Brain microvascular endothelial cell (primary cell): ENCODE measurements around the gene PPM1L.

Experiments
- DNase-seq: peaks from one replicate; pipeline ENCODE4 v3.0.0-alpha.2; 2020
- H3K27ac ChIP-seq: fragments of 250-450 bp; sonication (Bioruptor Pico); 2 replicates; pipeline ENCODE4 v1.5.1; 2020; ENCODE audit warnings: mild to moderate bottlenecking, moderate library complexity
- H3K27me3 ChIP-seq: fragments of 250-450 bp; sonication (Bioruptor Pico); replicated peaks from 2 replicates; pipeline ENCODE4 v1.5.1; 2020; ENCODE audit warnings: mild to moderate bottlenecking
- H3K36me3 ChIP-seq: fragments of 250-450 bp; sonication (Bioruptor Pico); replicated peaks from 2 replicates; pipeline ENCODE4 v1.5.1; 2020; ENCODE audit warnings: mild to moderate bottlenecking
- H3K4me3 ChIP-seq: 2 replicates; pipeline ENCODE4 v1.5.1; 2011; ENCODE audit warnings: low read depth, mild to moderate bottlenecking, control low read depth, low read length, moderate library complexity
- CTCF ChIP-seq: IDR thresholded peaks from 2 replicates; pipeline ENCODE4 v1.5.1; 2011; ENCODE audit warnings: low read depth, mild to moderate bottlenecking, moderate library complexity, low read length, control low read depth, inconsistent platforms; ENCODE audit errors: missing control alignments
- in situ Hi-C: cut with HindIII; loops from 2 replicates; pipeline ENCODE4 v1.10.0; 2017; ENCODE audit warnings: low sequenced_read_pairs, low pct_ligation_motif_present

The PPM1L gene

GRCh38 chr3:160883373-160883772 lies 127.3 kb downstream of the PPM1L start:
- no peaks in the 10 kb centered on the region for H3K36me3 ChIP-seq
- H3K27ac ChIP-seq, result no peak overlapping the region
- H3K27me3 ChIP-seq, result no peaks in the 10 kb centered on the region
- in situ Hi-C loops, result no loop called here
- H3K4me3 ChIP-seq, result no peak overlapping the region
- DNase-seq, result peak; percentile 12
- peak; percentile 7 for TF ChIP-seq CTCF

GRCh38 chr3:160885791-160886286 lies 129.8 kb downstream of the PPM1L start:
- TF ChIP-seq CTCF, result peak; percentile 40
- Histone ChIP-seq H3K27me3 (no peaks in the 10 kb centered on the region), H3K27ac (peak overlapping the region; percentile 18), H3K4me3 (no peak overlapping the region), H3K36me3 (no peaks in the 10 kb centered on the region)
- peak; percentile 82 for DNase-seq
- in situ Hi-C loops, result no loop called here

- Histone ChIP-seq H3K27ac (no peak overlapping the region), H3K36me3 (no peaks in the 10 kb centered on the region), H3K27me3 (no peaks in the 10 kb centered on the region), H3K4me3 (no peak overlapping the region)
- TF ChIP-seq CTCF, result no peak
- in situ Hi-C loops, result no loop called here
- no peak for DNase-seq
Observed at GRCh38 chr3:160886421-160886820, 130.4 kb downstream of the PPM1L start.

GRCh38 chr3:160893207-160893606 lies 137.2 kb downstream of the PPM1L start:
- no peak for DNase-seq
- in situ Hi-C loops, result no loop called here
- H3K27me3 ChIP-seq, result no peaks in the 10 kb centered on the region
- no peaks in the 10 kb centered on the region for H3K36me3 ChIP-seq
- H3K27ac ChIP-seq, result no peak overlapping the region
- no peak overlapping the region for H3K4me3 ChIP-seq
- TF ChIP-seq CTCF, result no peak

- in situ Hi-C loops, result no loop called here
Observed at GRCh38 chr3:160904691-160905090, 148.7 kb downstream of the PPM1L start.

More at GRCh38 chr3:160904691-160905090, 148.7 kb downstream of the PPM1L start:
- TF ChIP-seq CTCF, result no peak
- Histone ChIP-seq H3K36me3 (no peaks in the 10 kb centered on the region), H3K27ac (no peak overlapping the region), H3K4me3 (no peak overlapping the region), H3K27me3 (no peaks in the 10 kb centered on the region)
- no peak for DNase-seq
